Measurements from ENCODE around the gene MZB1. TPM values are rescaled to one million over a fixed set of nuclear protein-coding genes. Genes with fewer than 3 reads are reported as not detected.
A peak's percentile ranks its signal among the peaks of the same experiment; 100 is the strongest.

Gene MZB1
- total and polyA plus RNA-seq, 2 of the 13 experiments (the other 11 are each of a cell fraction or from before 2014, with no cell fraction given), result 0.31 to 0.40 TPM

GRCh38 chr5:139341689-139342422 lies 47.9 kb downstream of the MZB1 start, which contains the start of gene PAIP2:
TSS of gene PAIP2 (plus strand) at chr5:139341854. CDS start at chr5:139363785, 21,931 bp downstream.
- FAIRE-seq (peak; percentile 97), DNase-seq (ENCODE audit: low spot score) (peak; percentile 94), ATAC-seq (peak; percentile 79)
- H3K4me1 ChIP-seq (ENCODE audit: insufficient read depth, low read length), result peaks cover 43% of the 10 kb centered on the region
- ChIA-PET POLR2A (interaction anchor here (0.6 to 3.1 kb wide), 24 partner anchors 9 to 767 kb away, joined by 3 to 38 read pairs (median 5); partner anchors contain the start of genes DNAJC18, HSPA9, MATR3 and SLC23A1), CTCF (ENCODE audit: low intra/inter-chr PET ratio, low total read pairs) (no interaction called here)
- in situ Hi-C loops (cut with HindIII; ENCODE audit: extremely low pct_ligation_motif_present, low pct_unique_long_range_greater_than_20kb) (no loop called here), intact Hi-C loops (cut with micrococcal nuclease; ENCODE audit: unreplicated experiment) (loop anchor here (1.0 kb wide), 1 partner anchor 47 kb away; no protein-coding TSS in a partner anchor)
- H3K9me3 ChIP-seq (ENCODE audit: low read length), result no peaks in the 10 kb centered on the region
- H3K27me3 ChIP-seq (ENCODE audit: control insufficient read depth in 1 of 2, insufficient read depth in 2 of 2, low read length in 2 of 2), result no peaks in the 10 kb centered on the region; a peak in 1 of 5 replicates
- peak within 1 kb of the TSS; percentile 99 for H3K9ac ChIP-seq (ENCODE audit: insufficient read depth, low read depth, low read length)
- peaks cover 52% of the 10 kb centered on the region for H3K79me2 ChIP-seq (ENCODE audit: insufficient read depth, low read length)
- H2AFZ ChIP-seq (ENCODE audit: low read length), result peak within 1 kb of the TSS; percentile 1
- H3K27ac ChIP-seq (ENCODE audit: extremely low read length, insufficient read depth, low read length), result peak within 1 kb of the TSS; percentile 99
- H3K36me3 ChIP-seq (replicated peaks in 1 of 2; ENCODE audit: control insufficient read depth in 1 of 2, insufficient read depth in 2 of 2, low read length in 2 of 2), result 0 out of 5 replicates have a peak, but pooled peaks cover 0 to 3% of the 10 kb centered on the region in 2 experiments
- peaks cover 46% of the 10 kb centered on the region for H4K20me1 ChIP-seq (ENCODE audit: insufficient read depth, low read length)
- H3K4me3 ChIP-seq (replicated peaks in 1 of 3; ENCODE audit: insufficient read depth in 1 of 3, low read depth in 2 of 3, low read length in 3 of 3), result peak within 1 kb of the TSS; percentile 74 to 98 (median 84)
- BruUV-seq (replicated peaks), result TSS peak; percentile 97
- WGBS (ENCODE audit: low lambda C conversion rate), result under 1% methylated on average over 27 of the region's 66 CpGs
- peak within 1 kb of the TSS; percentile 100 for H3K4me2 ChIP-seq (ENCODE audit: low read depth, low read length)
- TF ChIP-seq ZNF616 (CRISPR knock-in tag; IDR thresholded peaks at IDR 0.05; ENCODE audit: low read depth), result no peak
- peak; percentile 88 for TF ChIP-seq IKZF4 (CRISPR knock-in tag; IDR thresholded peaks at IDR 0.05; ENCODE audit: borderline replicate concordance, low read depth, not compliant biosample characterization)
- TF ChIP-seq SALL2 (CRISPR knock-in tag; IDR thresholded peaks at IDR 0.05), result no peak
- TF ChIP-seq, protein P1, sequence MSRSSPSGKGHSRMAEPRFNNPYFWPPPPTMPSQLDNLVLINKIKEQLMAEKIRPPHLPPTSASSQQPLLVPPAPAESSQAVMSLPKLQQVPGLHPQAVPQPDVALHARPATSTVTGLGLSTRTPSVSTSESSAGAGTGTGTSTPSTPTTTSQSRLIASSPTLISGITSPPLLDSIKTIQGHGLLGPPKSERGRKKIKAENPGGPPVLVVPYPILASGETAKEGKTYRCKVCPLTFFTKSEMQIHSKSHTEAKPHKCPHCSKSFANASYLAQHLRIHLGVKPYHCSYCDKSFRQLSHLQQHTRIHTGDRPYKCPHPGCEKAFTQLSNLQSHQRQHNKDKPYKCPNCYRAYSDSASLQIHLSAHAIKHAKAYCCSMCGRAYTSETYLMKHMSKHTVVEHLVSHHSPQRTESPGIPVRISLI (CRISPR knock-in tag; IDR thresholded peaks at IDR 0.05; ENCODE audit: borderline replicate concordance), result peak; percentile 67; the same call in 1 of the 2 replicates
- TF ChIP-seq HOMEZ (CRISPR knock-in tag; IDR thresholded peaks at IDR 0.05; ENCODE audit: low read depth), result no peak; the same call in 1 of the 2 replicates
- TF ChIP-seq RARA (CRISPR knock-in tag; IDR thresholded peaks at IDR 0.05), result no peak
- no peak for TF ChIP-seq ZNF781 (CRISPR knock-in tag; IDR thresholded peaks at IDR 0.05; ENCODE audit: borderline replicate concordance, not compliant biosample characterization)
- TF ChIP-seq, protein P2, sequence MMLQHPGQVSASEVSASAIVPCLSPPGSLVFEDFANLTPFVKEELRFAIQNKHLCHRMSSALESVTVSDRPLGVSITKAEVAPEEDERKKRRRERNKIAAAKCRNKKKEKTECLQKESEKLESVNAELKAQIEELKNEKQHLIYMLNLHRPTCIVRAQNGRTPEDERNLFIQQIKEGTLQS (CRISPR knock-in tag; IDR thresholded peaks at IDR 0.05), result no peak
- TF ChIP-seq FOXJ3 (CRISPR knock-in tag; IDR thresholded peaks at IDR 0.05; ENCODE audit: borderline replicate concordance), result no peak; the same call in 1 of the 2 replicates
- TF ChIP-seq ZNF33A (CRISPR knock-in tag; IDR thresholded peaks at IDR 0.05; ENCODE audit: borderline replicate concordance), result no peak
- no peak for TF ChIP-seq ZKSCAN5 (CRISPR knock-in tag; IDR thresholded peaks at IDR 0.05)
- peak; percentile 2; the same call in 1 of the 2 replicates for TF ChIP-seq ZNF281 (CRISPR knock-in tag; IDR thresholded peaks at IDR 0.05; ENCODE audit: borderline replicate concordance)
- TF ChIP-seq RARG (CRISPR knock-in tag; IDR thresholded peaks at IDR 0.05; ENCODE audit: low read depth), result peak; percentile 94
- no peak for TF ChIP-seq IRF1 (CRISPR knock-in tag; IDR thresholded peaks at IDR 0.05; ENCODE audit: low read depth)
- peak; percentile 84; the same call in 1 of the 2 replicates for TF ChIP-seq ZNF44 (CRISPR knock-in tag; IDR thresholded peaks at IDR 0.05)
